Retinal pigment epithelial cell (primary cell): Measurements from ENCODE around the gene PRKX.
"Not testable (repeated sequence)": the region's sequence is repeated elsewhere in the genome, so short reads cannot be mapped to it uniquely, and the experiment has no call there.

Experiments
- DNase-seq: peaks from one replicate; pipeline ENCODE4 v3.0.0-alpha.2; 2010; ENCODE audit warnings: low read depth
- H3K4me3 ChIP-seq: 2 replicates; pipeline ENCODE4 v1.5.1; 2011; ENCODE audit warnings: mild to moderate bottlenecking, low read length, control low read depth, moderate library complexity
- TF ChIP-seq, protein P1 (sequence below): conservative IDR thresholded peaks from 2 replicates; pipeline ENCODE4 v1.5.1; 2011; ENCODE audit warnings: low read depth, low read length, control low read depth, inconsistent platforms

PRKX gene

DNA sequence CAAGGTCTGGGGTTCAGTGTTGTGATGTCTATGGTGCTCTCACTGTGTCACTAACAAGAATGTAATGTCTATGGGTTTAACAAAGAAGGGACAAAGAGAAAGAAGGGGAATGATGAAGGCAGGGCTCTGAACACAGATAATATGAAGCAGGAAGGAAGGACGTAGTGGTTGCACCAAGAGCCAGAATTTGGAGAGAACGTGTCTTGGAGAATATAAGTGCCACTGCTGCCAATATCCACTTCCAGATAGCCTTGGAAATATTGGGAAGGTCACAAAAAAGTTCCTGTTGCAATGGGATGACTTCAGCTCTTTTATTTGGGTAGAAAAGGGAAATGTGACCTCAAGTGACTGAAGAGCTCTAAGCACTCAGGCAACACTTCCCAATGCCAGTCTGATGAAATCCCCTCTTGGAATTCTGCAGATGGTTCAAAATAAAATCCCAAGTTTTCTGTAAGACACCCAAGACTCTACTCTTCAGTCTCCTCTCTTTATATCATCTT is 131.8 kb downstream of the PRKX start:
- no peak overlapping the region for H3K4me3 ChIP-seq
- DNase-seq: no peak
- TF ChIP-seq, protein P1, sequence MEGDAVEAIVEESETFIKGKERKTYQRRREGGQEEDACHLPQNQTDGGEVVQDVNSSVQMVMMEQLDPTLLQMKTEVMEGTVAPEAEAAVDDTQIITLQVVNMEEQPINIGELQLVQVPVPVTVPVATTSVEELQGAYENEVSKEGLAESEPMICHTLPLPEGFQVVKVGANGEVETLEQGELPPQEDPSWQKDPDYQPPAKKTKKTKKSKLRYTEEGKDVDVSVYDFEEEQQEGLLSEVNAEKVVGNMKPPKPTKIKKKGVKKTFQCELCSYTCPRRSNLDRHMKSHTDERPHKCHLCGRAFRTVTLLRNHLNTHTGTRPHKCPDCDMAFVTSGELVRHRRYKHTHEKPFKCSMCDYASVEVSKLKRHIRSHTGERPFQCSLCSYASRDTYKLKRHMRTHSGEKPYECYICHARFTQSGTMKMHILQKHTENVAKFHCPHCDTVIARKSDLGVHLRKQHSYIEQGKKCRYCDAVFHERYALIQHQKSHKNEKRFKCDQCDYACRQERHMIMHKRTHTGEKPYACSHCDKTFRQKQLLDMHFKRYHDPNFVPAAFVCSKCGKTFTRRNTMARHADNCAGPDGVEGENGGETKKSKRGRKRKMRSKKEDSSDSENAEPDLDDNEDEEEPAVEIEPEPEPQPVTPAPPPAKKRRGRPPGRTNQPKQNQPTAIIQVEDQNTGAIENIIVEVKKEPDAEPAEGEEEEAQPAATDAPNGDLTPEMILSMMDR: no peak

DNA sequence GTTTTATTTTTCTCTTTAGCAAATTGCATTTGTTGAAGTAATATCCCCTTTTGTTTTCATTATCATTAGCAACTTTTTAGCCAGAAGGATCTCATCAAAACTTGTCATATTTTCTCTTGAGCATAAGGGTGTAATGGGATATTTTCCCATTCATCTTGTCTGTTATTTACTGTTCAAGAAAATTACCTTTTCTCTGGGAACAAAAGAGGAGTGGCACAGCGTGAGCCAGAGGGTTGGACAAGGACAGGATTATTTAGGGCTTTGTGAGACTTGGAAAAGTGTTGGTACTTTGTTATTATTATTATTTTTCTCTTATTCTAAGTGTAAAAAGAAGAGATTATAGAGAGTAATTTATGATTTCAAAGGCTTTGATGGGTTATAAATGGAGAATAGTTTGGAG is 135.9 kb downstream of the PRKX start:
- TF ChIP-seq, protein P1: no peak
- DNase-seq: no peak
- no peak overlapping the region for H3K4me3 ChIP-seq

- H3K4me3 ChIP-seq: no peak overlapping the region
- no peak for DNase-seq
- TF ChIP-seq, protein P1: no peak
Measured at GRCh38 chrX:3576886-3577501, 136.5 kb downstream of the PRKX start.

DNA sequence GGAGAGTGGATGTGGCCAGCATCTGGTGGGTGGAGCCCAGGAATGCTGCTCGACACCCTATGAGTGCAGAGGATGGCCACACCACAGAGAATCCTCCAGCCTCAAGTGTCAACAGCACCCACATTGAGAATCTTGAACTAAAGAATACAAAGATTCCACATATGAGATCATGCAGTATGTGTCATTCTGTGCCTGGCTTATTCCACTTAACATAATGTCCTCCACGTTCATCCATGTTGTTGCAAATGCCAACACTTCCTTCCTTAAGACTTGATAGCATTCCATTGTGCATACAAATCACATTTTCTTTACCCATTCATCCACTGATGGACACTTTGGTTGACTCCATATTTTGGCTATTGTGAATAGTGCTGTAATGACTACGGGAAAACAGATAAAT is 145.8 kb downstream of the PRKX start:
- no peak for DNase-seq
- TF ChIP-seq, protein P1: no peak

GRCh38 chrX:3563451-3563850 is 150.0 kb downstream of the PRKX start:
- TF ChIP-seq, protein P1: no peak
- no peak overlapping the region for H3K4me3 ChIP-seq
- DNase-seq: no peak

More for the DNA sequence above, 145.8 kb downstream of the PRKX start:
- no peak overlapping the region for H3K4me3 ChIP-seq

DNA sequence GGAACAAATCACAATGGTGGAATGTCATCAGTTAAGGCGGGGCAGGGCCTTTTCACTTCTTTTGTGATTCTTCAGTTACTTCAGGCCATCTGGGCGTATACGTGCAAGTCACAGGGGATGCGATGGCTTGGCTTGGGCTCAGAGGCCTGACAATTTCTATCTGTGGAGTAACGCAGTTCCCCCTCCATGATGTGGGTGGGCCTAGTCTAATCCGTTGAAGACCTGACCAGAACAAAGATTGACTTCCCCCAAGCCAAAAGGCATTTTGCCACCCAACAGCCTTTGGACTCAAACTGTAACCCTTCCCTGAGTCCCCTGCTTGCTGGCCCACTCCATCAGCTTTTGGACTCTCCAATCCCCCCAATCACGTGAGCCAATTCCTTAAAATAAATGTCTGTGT is 153.4 kb downstream of the PRKX start:
- not testable (repeated sequence) for H3K4me3 ChIP-seq

More for the DNA sequence above, 153.4 kb downstream of the PRKX start:
- DNase-seq: not testable (repeated sequence)
